ENCODE measurements around the gene CCDC158. TPM values are rescaled to one million over a fixed set of nuclear protein-coding genes. Genes with fewer than 3 reads are reported as not detected.
"Not testable (repeated sequence)": the region's sequence is repeated elsewhere in the genome, so short reads cannot be mapped to it uniquely, and the experiment has no call there.

CCDC158 gene
- total RNA-seq, 2 experiments from 2014 or later, result not detected

DNA sequence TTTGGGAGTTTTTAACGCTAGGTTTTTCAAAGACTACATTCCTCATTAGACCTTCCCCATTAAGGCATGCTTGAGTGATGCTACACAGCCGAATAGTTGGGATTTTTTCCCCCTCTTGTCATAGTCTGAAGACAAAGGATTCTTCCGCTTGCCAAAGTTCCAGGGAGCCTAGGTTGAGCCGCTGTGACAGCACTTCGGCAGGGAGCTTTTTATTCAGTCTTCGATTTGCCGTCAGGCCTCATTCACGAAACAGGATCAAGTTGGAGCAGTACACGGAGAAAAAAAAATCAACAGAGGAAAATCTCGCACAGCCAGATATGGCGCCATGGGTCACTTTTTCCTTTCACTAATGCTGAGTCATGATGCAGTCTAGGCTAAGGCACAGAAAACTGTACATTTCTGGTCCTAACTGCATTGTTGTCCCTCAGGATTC is 38.4 kb upstream of the CCDC158 start:
- CTCF ChIA-PET, result no interaction called here
- no peak overlapping the region for H3K4me3 Mint-ChIP-seq

GRCh38 chr4:76458825-76459224 is 37.9 kb upstream of the CCDC158 start:
- Mint-ChIP-seq H3K27ac (no peak overlapping the region), H3K27me3 (peaks cover 5% of the 10 kb centered on the region), H3K4me1 (ENCODE audit: low read depth) (no peaks in the 10 kb centered on the region), H3K36me3 (ENCODE audit: low read depth) (no peaks in the 10 kb centered on the region), H3K4me3 (no peak overlapping the region), H3K9me3 (peaks cover 7% of the 10 kb centered on the region)
- intact Hi-C loops (cut with micrococcal nuclease), result no loop called here
- TF ChIP-seq, protein P1, sequence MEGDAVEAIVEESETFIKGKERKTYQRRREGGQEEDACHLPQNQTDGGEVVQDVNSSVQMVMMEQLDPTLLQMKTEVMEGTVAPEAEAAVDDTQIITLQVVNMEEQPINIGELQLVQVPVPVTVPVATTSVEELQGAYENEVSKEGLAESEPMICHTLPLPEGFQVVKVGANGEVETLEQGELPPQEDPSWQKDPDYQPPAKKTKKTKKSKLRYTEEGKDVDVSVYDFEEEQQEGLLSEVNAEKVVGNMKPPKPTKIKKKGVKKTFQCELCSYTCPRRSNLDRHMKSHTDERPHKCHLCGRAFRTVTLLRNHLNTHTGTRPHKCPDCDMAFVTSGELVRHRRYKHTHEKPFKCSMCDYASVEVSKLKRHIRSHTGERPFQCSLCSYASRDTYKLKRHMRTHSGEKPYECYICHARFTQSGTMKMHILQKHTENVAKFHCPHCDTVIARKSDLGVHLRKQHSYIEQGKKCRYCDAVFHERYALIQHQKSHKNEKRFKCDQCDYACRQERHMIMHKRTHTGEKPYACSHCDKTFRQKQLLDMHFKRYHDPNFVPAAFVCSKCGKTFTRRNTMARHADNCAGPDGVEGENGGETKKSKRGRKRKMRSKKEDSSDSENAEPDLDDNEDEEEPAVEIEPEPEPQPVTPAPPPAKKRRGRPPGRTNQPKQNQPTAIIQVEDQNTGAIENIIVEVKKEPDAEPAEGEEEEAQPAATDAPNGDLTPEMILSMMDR (IDR thresholded peaks at IDR 0.05), result no peak
- ATAC-seq (no peak), DNase-seq (no peak)
- ChIA-PET POLR2A (no interaction called here), CTCF (no interaction called here)

More for the DNA sequence above, 38.4 kb upstream of the CCDC158 start:
- no peaks in the 10 kb centered on the region for H3K4me1 Mint-ChIP-seq (ENCODE audit: low read depth)
- DNase-seq (no peak), ATAC-seq (no peak)
- H3K9me3 Mint-ChIP-seq, result peaks cover 10% of the 10 kb centered on the region
- H3K27ac Mint-ChIP-seq, result no peak overlapping the region
- H3K36me3 Mint-ChIP-seq (ENCODE audit: low read depth), result no peaks in the 10 kb centered on the region
- TF ChIP-seq, protein P1 (IDR thresholded peaks at IDR 0.05), result no peak
- POLR2A ChIA-PET, result no interaction called here
- peaks cover 5% of the 10 kb centered on the region for H3K27me3 Mint-ChIP-seq
- intact Hi-C loops (cut with micrococcal nuclease), result no loop called here

DNA sequence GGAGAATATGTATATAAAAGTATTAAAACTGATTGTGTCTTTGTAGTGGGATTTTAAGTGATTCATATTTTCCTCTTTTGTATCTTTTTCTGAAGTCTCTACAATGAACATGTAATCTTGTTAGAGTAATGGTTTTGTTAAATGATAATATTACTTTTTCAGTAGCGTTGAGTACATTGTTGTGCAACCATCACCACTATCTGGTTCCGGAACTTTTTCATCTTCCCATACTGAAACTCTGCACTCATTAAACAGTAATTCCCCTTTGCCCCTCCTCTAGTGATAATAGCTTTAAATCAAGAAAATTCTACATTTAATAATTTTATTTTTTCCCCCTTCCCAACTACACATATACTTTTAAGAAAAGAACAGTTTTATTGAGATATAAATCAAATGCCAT is 37.4 kb upstream of the CCDC158 start:
- TF ChIP-seq, protein P1 (IDR thresholded peaks at IDR 0.05), result no peak
- ChIA-PET CTCF (no interaction called here), POLR2A (no interaction called here)
- peaks cover 7% of the 10 kb centered on the region for H3K9me3 Mint-ChIP-seq
- no peak overlapping the region for H3K27ac Mint-ChIP-seq
- H3K36me3 Mint-ChIP-seq (ENCODE audit: low read depth), result no peaks in the 10 kb centered on the region
- DNase-seq, result no peak
- H3K4me3 Mint-ChIP-seq, result no peak overlapping the region
- no peaks in the 10 kb centered on the region for H3K4me1 Mint-ChIP-seq (ENCODE audit: low read depth)
- intact Hi-C loops (cut with micrococcal nuclease), result no loop called here
- peaks cover 5% of the 10 kb centered on the region for H3K27me3 Mint-ChIP-seq
- no peak for ATAC-seq

- POLR2A ChIA-PET, result no interaction called here
- intact Hi-C loops (cut with micrococcal nuclease), result no loop called here
- no peak overlapping the region for H3K27ac Mint-ChIP-seq
- TF ChIP-seq, protein P1 (IDR thresholded peaks at IDR 0.05), result no peak
- ATAC-seq (no peak), DNase-seq (no peak)
- H3K27me3 Mint-ChIP-seq, result peaks cover 5% of the 10 kb centered on the region
- H3K4me1 Mint-ChIP-seq (ENCODE audit: low read depth), result no peaks in the 10 kb centered on the region
- CTCF ChIA-PET, result no interaction called here
- peaks cover 3% of the 10 kb centered on the region for H3K9me3 Mint-ChIP-seq
- H3K36me3 Mint-ChIP-seq (ENCODE audit: low read depth), result no peaks in the 10 kb centered on the region
- no peak overlapping the region for H3K4me3 Mint-ChIP-seq
These were observed 36.9 kb upstream of the CCDC158 start for GRCh38 chr4:76457885-76458284.

GRCh38 chr4:76454073-76454472 is 33.1 kb upstream of the CCDC158 start:
- intact Hi-C loops (cut with micrococcal nuclease); POLR2A ChIA-PET; CTCF ChIA-PET; H3K4me1 Mint-ChIP-seq (ENCODE audit: low read depth); H3K27ac Mint-ChIP-seq; H3K9me3 Mint-ChIP-seq; H3K36me3 Mint-ChIP-seq (ENCODE audit: low read depth); ATAC-seq; H3K4me3 Mint-ChIP-seq; DNase-seq: not testable (repeated sequence)
- peaks cover 12% of the 10 kb centered on the region for H3K27me3 Mint-ChIP-seq

GRCh38 chr4:76453232-76453631 is 32.3 kb upstream of the CCDC158 start:
- no peaks in the 10 kb centered on the region for H3K9me3 Mint-ChIP-seq
- peaks cover 2% of the 10 kb centered on the region for H3K4me1 Mint-ChIP-seq (ENCODE audit: low read depth)
- H3K27ac Mint-ChIP-seq, result no peak overlapping the region
- H3K27me3 Mint-ChIP-seq, result peaks cover 12% of the 10 kb centered on the region
- intact Hi-C loops (cut with micrococcal nuclease), result no loop called here
- CTCF ChIA-PET, result no interaction called here
- ATAC-seq (no peak), DNase-seq (no peak)
- TF ChIP-seq, protein P1 (IDR thresholded peaks at IDR 0.05), result no peak
- no peak overlapping the region for H3K4me3 Mint-ChIP-seq
- POLR2A ChIA-PET, result interaction anchor here (0.7 kb wide), 1 partner anchor 288 kb away, joined by 3 read pairs; no protein-coding TSS in a partner anchor
- no peaks in the 10 kb centered on the region for H3K36me3 Mint-ChIP-seq (ENCODE audit: low read depth)

Measured in activated CD8-positive, alpha-beta T cell treated with anti-CD3 and anti-CD28 coated beads for 36 hours (primary cell).